K562 (cell line): ENCODE results near the gene SPIB. TPM values are rescaled to one million over a fixed set of nuclear protein-coding genes. Genes with fewer than 3 reads are reported as not detected.

Experiments
- ATAC-seq: fragments of 200-7000 bp; cut with Tn5 transposase; 3 replicates; pipeline ENCODE4 v1.9.1; 2020; ENCODE audit warnings: moderate library complexity
- BruUV-seq: library from RNA; stranded (reverse); fragments of 400-500 nt; replicated peaks from 2 replicates; lab custom pipeline; 2021; lab: Mats Ljungman, UMichigan
- CTCF ChIA-PET: fragments of 300-600 bp; formaldehyde crosslinking; extraction: SDS; loops from one replicate; lab custom pipeline; 2021; ENCODE audit warnings: low intra/inter-chr PET ratio; lab: Yijun Ruan, JAX
- POLR2A ChIA-PET: fragments of 300-600, 350-650 bp; sonication (Branson Sonifier 250); formaldehyde crosslinking; extraction: SDS; loops from one replicate; lab custom pipeline; 2021; ENCODE audit warnings: antibody characterized with exemption, inconsistent platforms; lab: Yijun Ruan, JAX
- DNase-seq, 4 experiments: peaks; one replicate each; pipeline versions ENCODE4 v3.0.0 to v3.0.0-alpha.2; 2011 to 2018; ENCODE audit warnings: low spot score in 3 of 4, mixed read lengths in 3 of 4; ENCODE audit errors: extremely low read depth in 1 of 4
- FAIRE-seq: peaks from 2 replicates; lab custom pipeline; 2011; peaks lifted over from hg19 to GRCh38; lab: Jason Lieb, UNC
- H2AFZ ChIP-seq: 2 replicates; pipeline ENCODE4 v1.6.0; 2011; ENCODE audit warnings: low read depth, low read length, control low read depth, inconsistent platforms
- H3K27ac ChIP-seq: fragments of 200-600 bp; 3 replicates; pipeline ENCODE4 v1.8.0; 2011; ENCODE audit warnings: low read depth, mild to moderate bottlenecking, control low read depth, inconsistent platforms, low read length, moderate library complexity, mixed read lengths; ENCODE audit errors: extremely low read depth
- H3K27me3 ChIP-seq, 2 experiments: fragments of 300-600 bp in 1 of 2; 2 replicates in 1 of 2; 3 replicates in 1 of 2; pipeline versions ENCODE4 v1.6.0 to v1.8.0; 2011; ENCODE audit warnings: inconsistent platforms in 2 of 2, low read length in 2 of 2, mild to moderate bottlenecking in 1 of 2, mixed read lengths in 1 of 2, moderate library complexity in 1 of 2; ENCODE audit not compliant: control insufficient read depth in 2 of 2, insufficient read depth in 2 of 2
- H3K36me3 ChIP-seq: fragments of 300-600 bp; 3 replicates; pipeline ENCODE4 v1.8.0; 2011; ENCODE audit warnings: mild to moderate bottlenecking, low read length, inconsistent platforms; ENCODE audit not compliant: control insufficient read depth, insufficient read depth
- H3K4me1 ChIP-seq, 2 experiments: fragments of 200-600 bp in 1 of 2; replicated peaks in 1 of 2; 2 replicates in 1 of 2; 3 replicates in 1 of 2; pipeline versions ENCODE4 v1.5.1 to v1.8.0; 2011; ENCODE audit warnings: inconsistent platforms in 2 of 2, low read length in 2 of 2, mild to moderate bottlenecking in 1 of 2, mixed read lengths in 1 of 2, moderate library complexity in 1 of 2; ENCODE audit not compliant: control insufficient read depth in 2 of 2, insufficient read depth in 2 of 2
- H3K4me2 ChIP-seq: 2 replicates; pipeline ENCODE4 v1.6.1; 2011; ENCODE audit warnings: low read length, control low read depth, inconsistent platforms, mixed read lengths; ENCODE audit not compliant: insufficient read depth
- H3K4me3 ChIP-seq: fragments of 200-600 bp; sonication (generic), shearing (Covaris generic); 2 replicates; pipeline ENCODE4 v1.5.1; 2016; ENCODE audit warnings: control low read depth, inconsistent platforms
- H3K79me2 ChIP-seq: fragments of 200-600 bp; 3 replicates; pipeline ENCODE4 v1.8.0; 2011; ENCODE audit warnings: low read length, inconsistent platforms; ENCODE audit not compliant: control insufficient read depth, insufficient read depth
- H3K9ac ChIP-seq, 2 experiments: 2 replicates each; pipeline versions ENCODE4 v1.6.0 to v1.6.1; 2011; ENCODE audit warnings: low read depth in 2 of 2, low read length in 2 of 2, control low read depth in 1 of 2, inconsistent platforms in 1 of 2, mild to moderate bottlenecking in 1 of 2, mixed read lengths in 1 of 2; ENCODE audit not compliant: insufficient read depth in 1 of 2
- H3K9me1 ChIP-seq: one replicate; pipeline ENCODE4 v1.6.0; 2011; ENCODE audit warnings: inconsistent platforms, mild to moderate bottlenecking, low read length, moderate library complexity; ENCODE audit not compliant: control insufficient read depth, insufficient read depth
- H3K9me3 ChIP-seq: replicated peaks from 2 replicates; pipeline ENCODE4 v1.5.1; 2011; ENCODE audit warnings: low read depth, low read length, inconsistent platforms; ENCODE audit not compliant: control insufficient read depth, insufficient read depth
- H4K20me1 ChIP-seq: replicated peaks from 2 replicates; pipeline ENCODE4 v1.6.1; 2011; ENCODE audit warnings: low read length, inconsistent platforms, mixed read lengths; ENCODE audit not compliant: control insufficient read depth, insufficient read depth
- ARID2 ChIP-seq: fragments of 450-650 bp; IDR thresholded peaks from 2 replicates; pipeline ENCODE4 v1.6.1; 2017; ENCODE audit warnings: antibody characterized with exemption, mild to moderate bottlenecking
- CHD7 ChIP-seq: fragments of 200-600 bp; sonication (generic); IDR thresholded peaks from one replicate; pipeline ENCODE4 v1.6.1; 2012; ENCODE audit warnings: mild to moderate bottlenecking, low read depth, low read length, inconsistent platforms
- MTA3 ChIP-seq: fragments of 450-650 bp; formaldehyde crosslinking; IDR thresholded peaks from 2 replicates; pipeline ENCODE4 v1.6.1; 2017; ENCODE audit warnings: mild to moderate bottlenecking, borderline replicate concordance
- SMAD1 ChIP-seq: fragments of 150-350 bp; IDR thresholded peaks from 2 replicates; pipeline ENCODE4 v1.6.1; 2014; ENCODE audit warnings: low read length, low read depth; ENCODE audit not compliant: partially characterized antibody
- SMARCC2 ChIP-seq: fragments of 450-650 bp; IDR thresholded peaks from 2 replicates; pipeline ENCODE4 v1.6.1; 2017; ENCODE audit warnings: antibody characterized with exemption, moderate library complexity, mild to moderate bottlenecking, low read depth
- TSC22D4 ChIP-seq: fragments of 450-650 bp; IDR thresholded peaks from 2 replicates; pipeline ENCODE4 v1.6.1; 2016; ENCODE audit warnings: missing genetic modification characterization, missing biosample characterization, control low read depth
- ZBTB1 ChIP-seq: sonication (generic); formaldehyde crosslinking; IDR thresholded peaks from 2 replicates; pipeline ENCODE4 v1.8.1; 2023; ENCODE audit warnings: missing genetic modification reagents, low read depth, mild to moderate bottlenecking, borderline replicate concordance
- WGBS: fragments of 100-300 bp; shearing (Covaris generic); methylation state at CpG from one replicate; pipeline ENCODE4 v1.1.6; 2016; ENCODE audit warnings: low coverage, mixed read lengths; ENCODE audit not compliant: insufficient coverage; ENCODE audit errors: missing lambda C conversion rate; 5-methylcytosine and 5-hydroxymethylcytosine counted together
- in situ Hi-C: fragments of 300-500 bp; cut with MboI; formaldehyde crosslinking; loops from 4 replicates; pipeline ENCODE4 v1.15.0; 2018; ENCODE audit warnings: inconsistent platforms, mixed read lengths
- intact Hi-C: fragments of 100-400 bp; cut with micrococcal nuclease; formaldehyde crosslinking; loops from 2 replicates; pipeline ENCODE4 v1.14.2; 2022
- polyA plus RNA-seq, 8 experiments: library from polyadenylated mRNA; depleted of rRNA in 4 of 8; stranded (reverse) in 5 of 8; unstranded in 3 of 8; fragments of >200 nt; fragmentation: Nextera tagmentation in 2 of 8; fragmentation: Illumina TruSeq in 1 of 8; extraction: Ambion mirVana in 2 of 8; extraction: Trizol in 1 of 8; gene quantifications; 2 replicates each; pipeline versions ENCODE4 v1.2.1 to v1.2.3, GENCODE V29; 2011 to 2014; ENCODE audit warnings: inconsistent platforms in 1 of 8, missing spikeins in 1 of 8
- total RNA-seq, 7 experiments: library from RNA; depleted of rRNA in 6 of 7; stranded (reverse); fragments of >200 nt in 6 of 7; fragmentation: Illumina TruSeq in 2 of 7; extraction: Trizol in 2 of 7; gene quantifications; 2 replicates each; pipeline versions ENCODE4 v1.2.1 to v1.2.3, GENCODE V29; 2011 to 2021; ENCODE audit warnings: low replicate concordance in 1 of 7
- TF ChIP-seq, protein P1 (sequence below): fragments of 450-650 bp; IDR thresholded peaks from 2 replicates; pipeline ENCODE4 v1.6.1; 2016; ENCODE audit warnings: missing biosample characterization, missing genetic modification characterization

SPIB gene
- total and polyA plus RNA-seq, 9 of the 15 experiments (the other 6 are each of a cell fraction or from before 2014, with no cell fraction given): 0.06 to 1.0 (median 0.43) TPM; not detected in 1

DNA sequence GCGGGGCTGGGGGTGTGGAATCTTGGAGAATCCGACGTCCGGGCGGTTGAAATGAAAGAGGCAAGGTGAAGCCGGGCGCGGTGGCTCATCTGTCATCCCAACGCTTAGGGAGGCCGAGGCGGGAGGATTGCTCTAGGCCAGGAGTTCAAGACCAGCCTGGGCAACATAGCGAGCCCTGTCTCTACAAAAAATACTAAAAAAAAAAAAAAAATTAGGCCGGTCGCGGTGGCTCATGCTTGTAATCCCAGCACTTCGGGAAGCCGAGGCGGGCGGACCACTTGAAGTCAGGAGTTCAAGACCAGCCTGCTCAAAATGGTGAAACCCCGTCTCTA, 58.1 kb downstream of the SPIB start:
- no peak for ATAC-seq
- peaks cover 25% of the 10 kb centered on the region for H3K79me2 ChIP-seq
- ChIA-PET CTCF (no interaction called here), POLR2A (interaction anchor here (0.6 to 0.9 kb wide), 2 partner anchors 9 to 12 kb away, joined by 3 read pairs; no protein-coding TSS in a partner anchor)
- intact Hi-C loops (loop anchor here (1.0 kb wide), 1 partner anchor 103 kb away; no protein-coding TSS in a partner anchor), in situ Hi-C loops (no loop called here)
- H3K36me3 ChIP-seq: peaks cover 39% of the 10 kb centered on the region; the same call in 1 of the 3 replicates
- H3K27me3 ChIP-seq: no peaks in the 10 kb centered on the region; a peak in 1 of 5 replicates
- DNase-seq: peak in 1 of 4 experiments; percentile 84
- H2AFZ ChIP-seq: peak overlapping the region; percentile 90; the same call in 1 of the 2 replicates
- H3K9me1 ChIP-seq: no peaks in the 10 kb centered on the region
- peak overlapping the region; percentile 82; the same call in 2 of the 3 replicates for H3K27ac ChIP-seq
- peaks cover 7% of the 10 kb centered on the region; the same call in 1 of the 2 replicates for H4K20me1 ChIP-seq
- no peak for FAIRE-seq
- WGBS: 8% methylated on average over 19 of the region's 20 CpGs
- no peaks in the 10 kb centered on the region for H3K9me3 ChIP-seq
- H3K9ac ChIP-seq: peak overlapping the region; percentile 67 to 92; a peak in 3 of 4 replicates
- TSS peak; percentile 74 for BruUV-seq
- peaks cover 5 to 56% of the 10 kb centered on the region in 2 experiments; a peak in 4 of 5 replicates for H3K4me1 ChIP-seq
- peak overlapping the region; percentile 72 for H3K4me3 ChIP-seq
- H3K4me2 ChIP-seq: peak overlapping the region; percentile 88
- no peak for TF ChIP-seq SMARCC2
- no peak for TF ChIP-seq CHD7
- no peak for TF ChIP-seq ARID2
- no peak for TF ChIP-seq MTA3
- no peak for TF ChIP-seq SMAD1
- TF ChIP-seq, protein P1, sequence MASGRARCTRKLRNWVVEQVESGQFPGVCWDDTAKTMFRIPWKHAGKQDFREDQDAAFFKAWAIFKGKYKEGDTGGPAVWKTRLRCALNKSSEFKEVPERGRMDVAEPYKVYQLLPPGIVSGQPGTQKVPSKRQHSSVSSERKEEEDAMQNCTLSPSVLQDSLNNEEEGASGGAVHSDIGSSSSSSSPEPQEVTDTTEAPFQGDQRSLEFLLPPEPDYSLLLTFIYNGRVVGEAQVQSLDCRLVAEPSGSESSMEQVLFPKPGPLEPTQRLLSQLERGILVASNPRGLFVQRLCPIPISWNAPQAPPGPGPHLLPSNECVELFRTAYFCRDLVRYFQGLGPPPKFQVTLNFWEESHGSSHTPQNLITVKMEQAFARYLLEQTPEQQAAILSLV: no peak
- TF ChIP-seq ZBTB1: no peak
- TF ChIP-seq TSC22D4 (tag): no peak
